ENCODE results near the gene DNAJB1. TPM values are rescaled to one million over a fixed set of nuclear protein-coding genes. Genes with fewer than 3 reads are reported as not detected.
A peak's percentile ranks its signal among the peaks of the same experiment; 100 is the strongest.
"Not testable (repeated sequence)": the region's sequence is repeated elsewhere in the genome, so short reads cannot be mapped to it uniquely, and the experiment has no call there.

The DNAJB1 gene
- total RNA-seq, 3 donors from 2014 or later: 104 to 110 (median 107) TPM

DNA sequence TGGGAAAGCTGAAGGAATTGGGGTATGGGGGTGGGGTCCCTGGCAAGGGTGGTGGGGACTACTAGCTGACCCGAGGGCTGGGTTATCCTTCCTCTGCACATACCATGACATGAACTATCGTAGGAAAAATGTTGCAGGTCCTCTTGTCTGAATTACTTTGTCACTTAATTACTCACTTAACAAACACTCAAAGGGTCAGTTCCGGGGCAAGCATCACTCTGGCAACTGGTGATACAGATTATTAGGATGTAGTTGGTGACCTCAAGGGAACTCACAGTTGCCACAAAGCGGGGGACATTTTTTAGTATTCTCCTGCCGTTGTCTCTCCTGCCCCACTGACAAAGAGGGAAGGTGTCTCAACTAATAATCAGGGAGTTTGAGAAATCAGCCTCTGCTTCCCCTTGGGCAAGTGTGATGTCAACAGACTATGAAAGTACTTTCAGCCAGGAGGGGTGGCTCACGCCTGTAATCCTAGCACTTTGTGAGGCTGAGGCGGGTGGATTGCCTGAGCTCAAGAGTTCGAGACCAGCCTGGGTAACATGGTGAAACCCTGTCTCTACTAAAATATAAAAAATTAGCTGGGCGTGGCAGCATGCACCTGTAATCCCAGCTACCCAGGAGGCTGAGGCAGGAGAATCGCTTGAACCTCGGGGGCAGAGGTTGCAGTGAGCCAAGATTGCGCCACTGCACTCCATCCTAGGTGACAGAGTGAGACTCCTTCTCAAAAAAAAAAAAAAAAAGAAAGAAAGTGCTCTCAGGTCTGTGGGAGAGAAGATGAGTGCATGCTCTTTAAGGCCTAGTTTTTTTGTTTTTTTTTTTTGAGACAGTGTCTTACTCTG lies 10.3 kb downstream of the DNAJB1 start:
- Histone ChIP-seq H3K36me3 (ENCODE audit: low read depth) (no peaks in the 10 kb centered on the region), H3K4me3 (no peak overlapping the region), H3K4me1 (ENCODE audit: low read depth) (peaks cover 23% of the 10 kb centered on the region), H3K9me3 (no peaks in the 10 kb centered on the region)
- no peak for DNase-seq
- intact Hi-C loops (cut with DNase I, micrococcal nuclease): no loop called here
- ATAC-seq: no peak
- TF ChIP-seq, protein P1, sequence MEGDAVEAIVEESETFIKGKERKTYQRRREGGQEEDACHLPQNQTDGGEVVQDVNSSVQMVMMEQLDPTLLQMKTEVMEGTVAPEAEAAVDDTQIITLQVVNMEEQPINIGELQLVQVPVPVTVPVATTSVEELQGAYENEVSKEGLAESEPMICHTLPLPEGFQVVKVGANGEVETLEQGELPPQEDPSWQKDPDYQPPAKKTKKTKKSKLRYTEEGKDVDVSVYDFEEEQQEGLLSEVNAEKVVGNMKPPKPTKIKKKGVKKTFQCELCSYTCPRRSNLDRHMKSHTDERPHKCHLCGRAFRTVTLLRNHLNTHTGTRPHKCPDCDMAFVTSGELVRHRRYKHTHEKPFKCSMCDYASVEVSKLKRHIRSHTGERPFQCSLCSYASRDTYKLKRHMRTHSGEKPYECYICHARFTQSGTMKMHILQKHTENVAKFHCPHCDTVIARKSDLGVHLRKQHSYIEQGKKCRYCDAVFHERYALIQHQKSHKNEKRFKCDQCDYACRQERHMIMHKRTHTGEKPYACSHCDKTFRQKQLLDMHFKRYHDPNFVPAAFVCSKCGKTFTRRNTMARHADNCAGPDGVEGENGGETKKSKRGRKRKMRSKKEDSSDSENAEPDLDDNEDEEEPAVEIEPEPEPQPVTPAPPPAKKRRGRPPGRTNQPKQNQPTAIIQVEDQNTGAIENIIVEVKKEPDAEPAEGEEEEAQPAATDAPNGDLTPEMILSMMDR (IDR thresholded peaks at IDR 0.05): no peak

DNA sequence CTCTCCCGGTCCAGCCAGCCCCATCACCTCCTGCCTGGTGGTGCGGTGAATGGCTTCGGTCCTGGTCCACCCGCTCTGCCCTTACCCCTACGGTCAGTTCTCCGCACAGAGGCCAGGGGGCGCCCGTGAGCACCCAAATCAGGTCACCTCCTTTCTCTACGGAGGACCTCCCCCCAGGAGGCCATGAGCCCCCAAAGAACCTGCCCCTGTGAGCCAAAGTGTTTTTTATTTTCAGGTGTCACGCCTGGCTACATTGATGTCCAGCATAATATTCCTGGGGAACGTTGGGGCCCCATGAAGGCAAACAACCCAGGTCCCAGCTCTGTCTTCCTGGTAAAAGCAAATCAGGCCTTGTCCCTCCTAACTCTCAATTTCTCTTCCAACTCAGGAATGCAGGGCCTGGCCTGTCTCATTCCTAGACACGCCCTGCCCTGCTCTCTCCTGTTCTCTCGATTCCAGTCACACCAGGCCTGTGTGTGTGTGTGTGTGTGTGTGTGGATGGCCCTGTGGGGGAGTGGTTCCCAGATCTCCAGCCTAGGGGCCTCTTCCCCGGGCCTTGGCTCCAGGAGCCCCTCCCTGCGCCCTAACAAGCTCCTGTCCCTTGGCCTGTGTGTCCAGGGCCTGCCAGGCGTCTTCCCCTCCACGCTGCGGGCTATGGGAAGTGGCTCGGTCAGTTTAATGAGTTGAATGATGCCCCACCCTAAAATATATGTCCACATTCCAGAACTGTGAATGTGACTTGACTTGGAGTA lies 12.5 kb downstream of the DNAJB1 start:
- Histone ChIP-seq H3K4me3 (no peak overlapping the region), H3K36me3 (ENCODE audit: low read depth) (no peaks in the 10 kb centered on the region), H3K4me1 (ENCODE audit: low read depth) (peaks cover 18% of the 10 kb centered on the region), H3K9me3 (no peaks in the 10 kb centered on the region)
- TF ChIP-seq, protein P1 (IDR thresholded peaks at IDR 0.05): peak; percentile 68
- intact Hi-C loops (cut with DNase I, micrococcal nuclease): no loop called here
- DNase-seq: peak; percentile 76 to 85 (median 84)
- peak; percentile 86 for ATAC-seq

DNA sequence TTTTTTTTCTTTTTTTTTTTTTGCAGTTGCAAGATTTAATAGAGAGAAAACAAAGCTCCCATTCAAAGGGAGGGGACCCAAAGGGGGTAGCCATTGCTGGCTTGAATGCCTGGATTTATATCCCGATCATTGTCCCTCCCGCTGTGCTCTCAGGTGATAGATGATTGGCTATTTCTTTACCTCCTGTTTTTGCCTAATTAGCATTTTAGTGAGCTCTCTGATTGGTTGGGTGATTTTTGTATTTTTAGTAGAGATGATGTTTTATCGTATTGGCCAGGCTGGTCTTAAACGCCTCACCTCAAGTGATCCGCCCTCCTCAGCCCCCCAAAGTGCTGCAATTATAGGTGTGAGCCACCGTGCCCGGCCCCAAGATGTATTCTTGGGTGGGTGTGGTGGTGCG lies 13.6 kb downstream of the DNAJB1 start:
- H3K9me3 ChIP-seq; DNase-seq; H3K36me3 ChIP-seq (ENCODE audit: low read depth); intact Hi-C loops (cut with DNase I, micrococcal nuclease); ATAC-seq; H3K4me3 ChIP-seq: not testable (repeated sequence)
- peaks cover 17% of the 10 kb centered on the region for H3K4me1 ChIP-seq (ENCODE audit: low read depth)

DNA sequence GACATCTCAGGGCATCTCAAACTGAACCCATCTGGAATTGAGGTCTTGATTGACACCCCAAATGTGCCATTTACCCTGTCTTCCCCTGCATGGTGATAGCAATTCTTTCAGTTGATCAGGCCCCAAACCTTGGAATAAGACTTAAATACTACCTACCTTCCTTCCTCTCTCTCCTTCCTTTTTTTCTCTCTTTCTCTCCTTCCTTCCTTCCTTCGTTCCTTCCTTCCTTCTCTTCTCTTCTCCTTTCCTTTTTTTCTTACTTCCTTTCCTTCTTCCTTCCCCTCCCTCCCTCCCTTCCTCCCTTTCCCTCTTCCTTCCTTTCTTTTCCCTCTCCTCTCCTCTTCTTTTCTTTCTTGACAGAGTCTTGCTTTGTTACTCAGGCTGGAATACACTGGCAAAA lies 14.9 kb downstream of the DNAJB1 start:
- intact Hi-C loops (cut with DNase I, micrococcal nuclease): no loop called here

DNA sequence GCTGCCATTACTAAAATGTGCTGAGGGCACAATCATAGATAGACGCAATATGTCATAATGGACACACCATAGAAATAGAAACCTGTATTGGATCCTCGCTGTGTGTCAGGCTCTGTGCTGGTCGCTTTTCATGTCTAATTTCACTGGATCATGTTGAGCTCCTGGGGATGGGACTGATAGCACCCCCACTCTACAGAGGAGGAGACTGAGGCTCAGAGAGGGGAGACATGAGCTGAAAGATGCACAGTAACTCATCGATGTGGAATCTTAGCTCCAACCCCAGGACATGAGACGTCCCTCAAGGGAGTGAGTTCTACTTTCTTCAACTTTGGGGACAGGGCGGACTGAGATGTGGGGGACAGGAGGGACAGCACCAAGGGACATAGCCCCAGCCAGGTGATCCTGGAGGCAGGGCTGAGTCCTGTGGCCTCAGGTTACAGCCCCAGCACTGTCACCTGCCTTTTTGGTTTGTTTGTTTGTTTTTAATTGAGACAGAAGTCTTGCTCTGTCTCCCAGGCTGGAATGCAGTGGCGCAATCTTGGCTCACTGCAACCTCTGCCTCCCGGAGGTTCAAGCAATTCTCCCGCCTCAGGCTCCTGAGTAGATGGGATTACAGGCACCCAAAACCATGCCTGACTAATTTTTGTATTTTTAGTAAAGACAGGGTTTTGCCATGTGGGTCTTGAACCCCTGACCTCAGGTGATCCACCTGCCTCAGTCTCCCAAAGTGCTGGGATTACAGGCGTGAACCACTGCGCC lies 15.7 kb downstream of the DNAJB1 start:
- Histone ChIP-seq H3K9me3 (no peaks in the 10 kb centered on the region), H3K36me3 (ENCODE audit: low read depth) (no peaks in the 10 kb centered on the region), H3K4me3 (no peak overlapping the region), H3K4me1 (ENCODE audit: low read depth) (peaks cover 24% of the 10 kb centered on the region)
- DNase-seq (no peak), ATAC-seq (no peak)
- TF ChIP-seq, protein P1 (IDR thresholded peaks at IDR 0.05): no peak
- intact Hi-C loops (cut with DNase I, micrococcal nuclease): no loop called here

More for the DNA sequence above, 14.9 kb downstream of the DNAJB1 start:
- Histone ChIP-seq H3K4me1 (ENCODE audit: low read depth) (peaks cover 17% of the 10 kb centered on the region), H3K36me3 (ENCODE audit: low read depth) (no peaks in the 10 kb centered on the region), H3K9me3 (no peaks in the 10 kb centered on the region), H3K4me3 (no peak overlapping the region)
- DNase-seq (no peak), ATAC-seq (no peak)
- TF ChIP-seq, protein P1 (IDR thresholded peaks at IDR 0.05): no peak

Data from mucosa of descending colon (tissue), 3 donors.